Activated CD4-positive, alpha-beta T cell treated with anti-CD3 and anti-CD28 coated beads for 36 hours (primary cell): Measurements from ENCODE around the gene HSCB. TPM values are rescaled to one million over a fixed set of nuclear protein-coding genes. Genes with fewer than 3 reads are reported as not detected.
"Not testable (repeated sequence)": the region's sequence is repeated elsewhere in the genome, so short reads cannot be mapped to it uniquely, and the experiment has no call there.

ENCODE experiments used
- ATAC-seq: fragments of 200-7000 bp; cut with Tn5 transposase; one replicate; pipeline ENCODE4 v1.10.0; 2021; ENCODE audit warnings: mild to moderate bottlenecking, moderate library complexity
- CTCF ChIA-PET: fragments of 350-600 bp; sonication (Branson Sonifier 250); formaldehyde crosslinking; loops from one replicate; lab custom pipeline; 2021; ENCODE audit warnings: antibody characterized with exemption; lab: Charles Lee
- POLR2A ChIA-PET: fragments of 350-600 bp; sonication (Branson Sonifier 250); formaldehyde crosslinking; loops from one replicate; lab custom pipeline; 2021; ENCODE audit warnings: antibody characterized with exemption, inconsistent platforms; lab: Charles Lee
- DNase-seq: peaks from one replicate; pipeline ENCODE4 v3.0.0-alpha.2; 2020
- H3K27ac Mint-ChIP-seq: one replicate; pipeline ENCODE4 v1.8.0; 2021; ENCODE audit warnings: mixed read lengths
- H3K27me3 Mint-ChIP-seq: one replicate; pipeline ENCODE4 v1.8.0; 2021; ENCODE audit warnings: mixed read lengths
- H3K36me3 Mint-ChIP-seq: one replicate; pipeline ENCODE4 v1.8.0; 2021; ENCODE audit warnings: low read depth, mixed read lengths
- H3K4me1 Mint-ChIP-seq: one replicate; pipeline ENCODE4 v1.8.0; 2021; ENCODE audit warnings: mixed read lengths
- H3K4me3 Mint-ChIP-seq: one replicate; pipeline ENCODE4 v1.8.0; 2021; ENCODE audit warnings: mild to moderate bottlenecking, moderate library complexity, mixed read lengths
- H3K9me3 Mint-ChIP-seq: one replicate; pipeline ENCODE4 v1.8.0; 2021; ENCODE audit warnings: low read depth, mixed read lengths
- intact Hi-C, 2 experiments: fragments of 100-400 bp; cut with DNase I in 1 of 2; cut with micrococcal nuclease in 1 of 2; formaldehyde crosslinking; loops; one replicate each; pipeline versions ENCODE4 v1.14.2 to v1.15.1; 2022 to 2024; cut with DNase I, micrococcal nuclease
- total RNA-seq, 2 experiments: library from RNA; stranded (reverse); gene quantifications; one replicate each; pipeline ENCODE4 v1.2.3, GENCODE V29; 2021

HSCB gene
- total RNA-seq, 2 experiments from 2014 or later, result 16.5 to 18.5 TPM

- ChIA-PET CTCF (interaction anchor here (0.6 to 2.8 kb wide), 9 partner anchors 9 to 236 kb away, joined by 3 to 22 read pairs (median 3); partner anchors contain the start of gene CCDC117), POLR2A (interaction anchor here (0.6 to 4.5 kb wide), 7 partner anchors 11 to 143 kb away, joined by 3 to 47 read pairs (median 6); partner anchors contain the start of genes CCDC117, CHEK2 and HSCB)
- Mint-ChIP-seq H3K4me1 (peaks cover 45% of the 10 kb centered on the region), H3K4me3 (peak within 1 kb of the TSS; percentile 84), H3K9me3 (no peaks in the 10 kb centered on the region), H3K36me3 (peaks cover 44% of the 10 kb centered on the region), H3K27ac (peak within 1 kb of the TSS; percentile 99), H3K27me3 (no peaks in the 10 kb centered on the region)
- intact Hi-C loops, result loop anchor here in 1 of 2 experiments (1.0 to 10.0 kb wide), 6 partner anchors 11 to 1624 kb away; partner anchors contain the start of genes EWSR1, HSCB, KREMEN1 and MTFP1
- ATAC-seq (peak; percentile 85), DNase-seq (peak; percentile 93)
Measured at GRCh38 chr22:28800308-28801041, 58.6 kb downstream of the HSCB start, which contains the start of gene XBP1. Gene XBP1, minus strand, starts transcription at chr22:28800569.

GRCh38 chr22:28801845-28802594 is 60.2 kb downstream of the HSCB start:
- POLR2A ChIA-PET, result interaction anchor here (0.6 to 3.3 kb wide), 2 partner anchors 9 to 56 kb away, joined by 4 to 26 read pairs; no protein-coding TSS in a partner anchor
- Mint-ChIP-seq H3K4me1 (peaks cover 29% of the 10 kb centered on the region), H3K36me3 (peaks cover 30% of the 10 kb centered on the region), H3K27ac (peak overlapping the region; percentile 78), H3K27me3 (no peaks in the 10 kb centered on the region), H3K4me3 (peak overlapping the region; percentile 84), H3K9me3 (no peaks in the 10 kb centered on the region)
- CTCF ChIA-PET, result interaction anchor here (0.5 to 2.2 kb wide), 6 partner anchors 10 to 1485 kb away, joined by 3 to 10 read pairs (median 4); no protein-coding TSS in a partner anchor
- intact Hi-C loops, result loop anchor here in 1 of 2 experiments (2.0 to 10.0 kb wide), 2 partner anchors 271 to 1623 kb away; partner anchors contain the start of genes KREMEN1 and MTFP1
- DNase-seq (no peak), ATAC-seq (no peak)

GRCh38 chr22:28802595-28803123 is 60.8 kb downstream of the HSCB start:
- Mint-ChIP-seq H3K9me3 (no peaks in the 10 kb centered on the region), H3K27me3 (no peaks in the 10 kb centered on the region), H3K27ac (peak overlapping the region; percentile 78), H3K4me1 (peaks cover 25% of the 10 kb centered on the region), H3K36me3 (peaks cover 25% of the 10 kb centered on the region), H3K4me3 (peak overlapping the region; percentile 84)
- intact Hi-C loops, result loop anchor here in 1 of 2 experiments (10.0 kb wide), 1 partner anchor 1622 kb away; the partner anchor contains the start of gene MTFP1
- POLR2A ChIA-PET, result interaction anchor here (0.6 kb wide), 1 partner anchor 56 kb away, joined by 4 read pairs; no protein-coding TSS in a partner anchor
- no peak for ATAC-seq
- no peak for DNase-seq
- CTCF ChIA-PET, result interaction anchor here (0.5 to 2.2 kb wide), 5 partner anchors 9 to 1485 kb away, joined by 3 to 10 read pairs (median 3); no protein-coding TSS in a partner anchor

DNA sequence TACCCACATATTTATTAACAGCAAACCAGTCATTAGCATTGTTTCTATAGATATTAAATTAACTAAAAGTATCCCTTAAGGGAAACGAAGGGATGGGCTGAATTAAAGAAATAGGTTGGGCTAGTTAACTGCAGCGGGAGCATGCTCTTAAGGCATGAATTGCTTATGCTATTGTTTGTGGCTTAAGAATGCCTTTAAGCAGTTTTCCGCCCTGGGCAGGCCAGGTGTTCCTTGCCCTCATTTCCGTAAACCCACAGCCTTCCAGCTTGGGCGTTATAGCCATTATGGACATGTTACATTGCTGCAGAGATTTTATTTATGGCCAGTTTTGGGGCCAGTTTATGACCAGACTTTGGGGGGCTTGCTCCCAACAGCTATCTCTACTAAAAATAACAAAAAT is 63.6 kb downstream of the HSCB start:
- DNase-seq, H3K4me3 Mint-ChIP-seq, H3K36me3 Mint-ChIP-seq, CTCF ChIA-PET, H3K27ac Mint-ChIP-seq, H3K9me3 Mint-ChIP-seq, H3K27me3 Mint-ChIP-seq, POLR2A ChIA-PET, ATAC-seq: not testable (repeated sequence)
- intact Hi-C loops, result loop anchor here in 1 of 2 experiments (10.0 kb wide), 1 partner anchor 1619 kb away; the partner anchor contains the start of gene MTFP1
- H3K4me1 Mint-ChIP-seq, result peaks cover 30% of the 10 kb centered on the region

Other genes starting within 250 kb of the HSCB start
- 1 to 10 TPM; 1.0 to 1.4 TPM for gene TTC28, start 62.2 kb upstream of the HSCB start, total RNA-seq
- gene CHEK2, start 219 bp upstream of the HSCB start, total RNA-seq, result 10 to 100 TPM; 37.5 to 41.3 TPM
- gene CCDC117, start 30.7 kb downstream of the HSCB start, total RNA-seq, result 10 to 100 TPM; 36.1 to 36.8 TPM
- gene XBP1, start 58.5 kb downstream of the HSCB start, total RNA-seq, result 100 to 1,000 TPM in 1 of 2 experiments, 10 to 100 TPM in 1; 88.8 to 101 TPM
- gene ZNRF3, start 141.5 kb downstream of the HSCB start, total RNA-seq, result 1 to 10 TPM; 2.3 TPM